HTERT RPE-1 (cell line): Measurements from ENCODE around the gene PRKCE.

Source experiments
- in situ Hi-C: fragments of 300-500 bp; cut with MboI; formaldehyde crosslinking; loops from 4 replicates; pipeline ENCODE4 v1.14.3; 2020; ENCODE audit warnings: low sequenced_read_pairs

PRKCE gene

GRCh38 chr2:46153996-46154753 lies 502.7 kb downstream of the PRKCE start:
- in situ Hi-C loops = no loop called here

- in situ Hi-C loops = no loop called here
These were observed 505.8 kb downstream of the PRKCE start for GRCh38 chr2:46157072-46157965.

GRCh38 chr2:46157966-46158310 lies 506.5 kb downstream of the PRKCE start:
- in situ Hi-C loops = no loop called here

- in situ Hi-C loops = no loop called here
These were observed 507.2 kb downstream of the PRKCE start for GRCh38 chr2:46158661-46159060.

GRCh38 chr2:46160326-46160725 lies 508.9 kb downstream of the PRKCE start:
- in situ Hi-C loops = no loop called here

GRCh38 chr2:46161315-46161714 lies 509.8 kb downstream of the PRKCE start:
- in situ Hi-C loops = no loop called here

- in situ Hi-C loops = no loop called here
These were observed 510.4 kb downstream of the PRKCE start for GRCh38 chr2:46161911-46162310.

- in situ Hi-C loops = no loop called here
These were observed 511.0 kb downstream of the PRKCE start for GRCh38 chr2:46162329-46163097.

- in situ Hi-C loops = no loop called here
These were observed 511.6 kb downstream of the PRKCE start for GRCh38 chr2:46163098-46163430.

GRCh38 chr2:46163804-46164528 lies 512.5 kb downstream of the PRKCE start:
- in situ Hi-C loops = no loop called here

- in situ Hi-C loops = no loop called here
These were observed 513.2 kb downstream of the PRKCE start for GRCh38 chr2:46164529-46165301.

- in situ Hi-C loops = no loop called here
These were observed 514.4 kb downstream of the PRKCE start for GRCh38 chr2:46165916-46166315.

- in situ Hi-C loops = no loop called here
These were observed 515.9 kb downstream of the PRKCE start for GRCh38 chr2:46167406-46167805.

GRCh38 chr2:46167924-46168323 lies 516.4 kb downstream of the PRKCE start:
- in situ Hi-C loops = no loop called here

- in situ Hi-C loops = no loop called here
These were observed 518.0 kb downstream of the PRKCE start for GRCh38 chr2:46169467-46169866.

GRCh38 chr2:46170026-46170425 lies 518.6 kb downstream of the PRKCE start:
- in situ Hi-C loops = no loop called here

- in situ Hi-C loops = no loop called here
These were observed 519.3 kb downstream of the PRKCE start for GRCh38 chr2:46170611-46171350.

GRCh38 chr2:46171411-46171953 lies 520.0 kb downstream of the PRKCE start:
- in situ Hi-C loops = no loop called here

GRCh38 chr2:46171996-46172546 lies 520.6 kb downstream of the PRKCE start:
- in situ Hi-C loops = no loop called here
